Left ventricle myocardium superior (tissue), 1 donor: ENCODE results near the gene SYVN1. TPM values are rescaled to one million over a fixed set of nuclear protein-coding genes. Genes with fewer than 3 reads are reported as not detected.

Source experiments
- ATAC-seq: fragments of 200-7000 bp; cut with Tn5 transposase; one replicate; pipeline ENCODE4 v1.9.1; 2020; ENCODE audit warnings: mild to moderate bottlenecking, moderate library complexity
- DNase-seq: peaks from one replicate; pipeline ENCODE4 v3.0.0-alpha.2; 2020
- intact Hi-C: fragments of 100-400 bp; cut with micrococcal nuclease; formaldehyde crosslinking; loops from one replicate; pipeline ENCODE4 v1.11.0; 2022
- total RNA-seq: library from RNA; stranded (reverse); fragmentation: NEBNext Ultra II Directional; extraction: Animal tissue kit (Norgen Biotek cat#: 25700); gene quantifications from one replicate; pipeline ENCODE4 v1.2.1, GENCODE V29; 2021
- donor health status: DM: no; HTN: yes; CAD: no; lungs with severe emphysema.

Gene SYVN1
- total RNA-seq, 1 donor from 2014 or later: 38.6 TPM

- ATAC-seq (peak; percentile 2), DNase-seq (peak; percentile 57)
These were observed 17.7 kb downstream of the SYVN1 start for GRCh38 chr11:65116370-65117205.

GRCh38 chr11:65115361-65116082 is 18.8 kb downstream of the SYVN1 start:
- DNase-seq: no peak
- intact Hi-C loops: no loop called here
- ATAC-seq: no peak

More at GRCh38 chr11:65116370-65117205, 17.7 kb downstream of the SYVN1 start:
- intact Hi-C loops: no loop called here

- no peak for DNase-seq
- ATAC-seq: no peak
- intact Hi-C loops: no loop called here
These were observed 19.7 kb downstream of the SYVN1 start for GRCh38 chr11:65114538-65115171.

- DNase-seq: no peak
- ATAC-seq: no peak
- intact Hi-C loops: no loop called here
These were observed 20.5 kb downstream of the SYVN1 start for GRCh38 chr11:65113839-65114238.

DNA sequence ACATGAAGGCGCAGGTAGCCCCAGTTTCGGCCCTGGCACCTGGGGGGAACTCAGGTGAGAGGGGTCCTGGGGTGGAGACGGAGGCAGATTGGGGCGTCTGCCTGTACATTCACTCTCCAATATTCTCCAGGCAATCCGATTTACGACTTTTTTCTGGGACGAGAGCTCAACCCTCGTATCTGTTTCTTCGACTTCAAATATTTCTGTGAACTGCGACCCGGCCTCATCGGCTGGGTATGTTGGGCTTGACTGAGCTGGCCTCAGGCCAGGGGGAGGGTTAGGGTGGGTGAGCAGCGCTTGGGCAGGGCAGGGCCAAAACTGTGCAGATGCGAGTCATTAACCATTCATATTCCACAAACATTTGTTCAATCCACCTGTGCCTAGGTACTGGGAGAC is 21.0 kb downstream of the SYVN1 start:
- intact Hi-C loops: no loop called here
- DNase-seq: no peak
- no peak for ATAC-seq

- intact Hi-C loops: no loop called here
- DNase-seq: peak; percentile 84
- ATAC-seq: peak; percentile 65
These were observed 21.6 kb downstream of the SYVN1 start for GRCh38 chr11:65112546-65113360.

DNA sequence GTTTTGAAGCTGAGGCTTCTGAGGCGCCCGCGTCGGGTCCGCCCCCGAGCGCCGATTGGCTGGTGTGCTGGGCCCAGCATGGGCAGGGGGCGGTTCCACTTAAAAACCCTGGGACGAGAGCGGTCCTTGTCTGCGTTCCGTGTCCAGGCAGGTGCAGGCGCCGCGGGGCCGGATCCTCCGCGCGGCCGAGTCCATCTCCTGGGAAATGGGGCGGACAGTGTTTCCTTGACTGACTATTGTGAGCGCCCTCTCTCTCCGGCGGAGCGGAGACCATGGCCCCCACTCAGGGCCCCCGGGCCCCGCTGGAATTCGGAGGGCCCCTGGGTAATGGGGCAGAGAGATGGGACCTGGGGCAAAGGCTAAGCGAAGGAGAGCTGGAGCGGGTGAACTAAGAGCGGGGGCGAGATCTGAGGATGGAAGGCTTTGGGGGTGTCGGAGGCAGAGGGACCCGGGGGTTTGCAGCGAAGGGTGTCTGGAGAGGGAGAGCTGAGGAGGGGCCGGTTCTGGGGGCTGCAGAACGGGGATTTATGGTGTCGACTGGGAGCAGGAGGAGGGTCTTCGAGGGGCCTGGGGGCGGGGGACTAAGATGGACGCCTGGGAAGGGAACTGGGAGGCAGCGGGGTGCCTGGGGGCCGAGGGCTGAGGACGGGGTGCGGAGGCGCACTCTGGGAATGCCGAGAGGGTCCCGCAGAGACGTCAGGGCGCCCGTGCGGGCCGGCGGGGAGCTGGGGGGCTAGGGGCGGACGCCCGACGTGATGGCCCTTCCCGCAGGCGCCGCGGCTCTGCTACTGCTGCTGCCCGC is 22.4 kb downstream of the SYVN1 start, which contains the start of gene TM7SF2:
Gene TM7SF2, plus strand, starts transcription at position 129 of the 802 bp plus-strand sequence. Its CDS starts 144 bp downstream, at position 273.
- peak; percentile 89 for ATAC-seq
- intact Hi-C loops: no loop called here
- peak; percentile 98 for DNase-seq

GRCh38 chr11:65111159-65111743 is 23.1 kb downstream of the SYVN1 start:
- DNase-seq: no peak
- ATAC-seq: no peak
- intact Hi-C loops: no loop called here

DNA sequence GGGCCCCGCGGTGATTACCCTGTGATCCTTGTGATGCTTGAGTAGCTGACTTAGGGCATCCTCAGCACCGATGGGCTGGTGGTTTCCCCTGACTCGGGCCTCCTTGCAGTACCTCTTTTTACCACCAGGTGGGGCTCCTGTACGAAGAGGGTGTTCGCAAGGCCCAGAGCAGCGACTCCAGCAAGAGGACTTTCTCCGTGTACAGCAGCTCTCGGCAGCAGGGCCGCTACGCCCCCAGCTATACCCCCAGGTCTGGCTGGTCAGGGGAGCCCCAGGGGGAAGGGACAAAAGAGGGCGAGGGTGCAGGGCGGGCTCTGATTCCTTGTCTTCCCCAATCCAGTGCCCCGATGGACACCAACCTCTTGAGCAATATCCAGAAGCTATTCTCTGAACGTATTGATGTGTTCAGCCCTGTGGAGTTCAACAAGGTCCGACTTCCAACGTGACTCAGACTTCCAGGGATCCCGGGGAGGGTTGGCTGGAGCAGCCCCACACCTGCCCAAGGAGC is 23.9 kb downstream of the SYVN1 start:
- ATAC-seq: peak; percentile 44
- intact Hi-C loops: no loop called here
- peak; percentile 90 for DNase-seq

GRCh38 chr11:65109231-65110198 is 24.8 kb downstream of the SYVN1 start:
- intact Hi-C loops: no loop called here
- no peak for ATAC-seq

DNA sequence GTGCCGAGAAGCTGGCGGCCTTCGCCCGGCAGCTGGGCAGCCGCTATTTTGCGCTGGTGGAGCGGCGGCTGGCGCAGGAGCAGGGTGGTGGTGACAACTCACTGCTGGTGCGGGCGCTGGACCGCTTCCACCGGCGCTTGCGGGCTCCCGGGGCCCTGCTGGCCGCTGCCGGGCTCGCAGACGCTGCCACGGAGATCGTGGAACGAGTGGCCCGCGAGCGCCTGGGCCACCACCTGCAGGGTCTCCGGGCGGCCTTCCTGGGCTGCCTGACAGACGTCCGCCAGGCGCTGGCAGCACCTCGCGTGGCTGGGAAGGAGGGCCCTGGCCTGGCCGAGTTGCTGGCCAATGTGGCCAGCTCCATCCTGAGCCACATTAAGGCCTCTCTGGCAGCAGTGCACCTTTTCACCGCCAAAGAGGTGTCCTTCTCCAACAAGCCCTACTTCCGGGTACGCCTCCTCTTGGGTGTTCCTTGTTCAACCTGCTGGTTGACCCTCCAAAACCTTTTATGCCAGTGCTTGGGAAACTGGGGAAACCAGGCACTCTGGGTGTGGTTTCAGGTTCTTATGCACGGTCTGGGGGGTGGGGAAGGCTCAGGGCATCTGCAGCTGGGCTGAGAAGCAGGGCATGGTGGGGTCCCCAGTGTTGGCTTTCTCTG is 25.7 kb downstream of the SYVN1 start:
- intact Hi-C loops: no loop called here
- ATAC-seq (no peak), DNase-seq (no peak)

More at GRCh38 chr11:65109231-65110198, 24.8 kb downstream of the SYVN1 start:
- no peak for DNase-seq

GRCh38 chr11:65107751-65108468 is 26.4 kb downstream of the SYVN1 start:
- no peak for ATAC-seq
- no peak for DNase-seq
- intact Hi-C loops: no loop called here

GRCh38 chr11:65107078-65107477 is 27.2 kb downstream of the SYVN1 start:
- no peak for ATAC-seq
- intact Hi-C loops: no loop called here
- no peak for DNase-seq

DNA sequence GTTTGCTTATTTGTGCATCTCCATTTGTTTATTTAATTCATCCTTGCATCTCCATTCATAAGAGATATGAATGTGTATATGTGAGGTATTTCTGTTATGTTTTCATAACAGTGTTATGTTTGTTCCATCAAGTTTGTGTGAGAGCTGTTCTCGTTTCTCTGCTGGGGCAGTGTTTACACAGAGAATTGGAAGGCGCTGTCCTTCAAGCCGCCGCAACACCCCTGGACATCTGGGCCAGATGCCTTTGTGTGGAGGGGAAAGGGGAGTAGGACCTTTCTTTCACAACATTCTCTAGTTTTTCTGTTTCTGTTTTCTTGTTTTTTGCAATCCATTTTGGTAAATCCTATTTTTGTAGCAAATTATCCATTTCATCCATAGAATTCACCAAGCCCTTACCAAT is 29.7 kb downstream of the SYVN1 start:
- ATAC-seq (peak; percentile 44), DNase-seq (peak; percentile 38)
- intact Hi-C loops: no loop called here

DNA sequence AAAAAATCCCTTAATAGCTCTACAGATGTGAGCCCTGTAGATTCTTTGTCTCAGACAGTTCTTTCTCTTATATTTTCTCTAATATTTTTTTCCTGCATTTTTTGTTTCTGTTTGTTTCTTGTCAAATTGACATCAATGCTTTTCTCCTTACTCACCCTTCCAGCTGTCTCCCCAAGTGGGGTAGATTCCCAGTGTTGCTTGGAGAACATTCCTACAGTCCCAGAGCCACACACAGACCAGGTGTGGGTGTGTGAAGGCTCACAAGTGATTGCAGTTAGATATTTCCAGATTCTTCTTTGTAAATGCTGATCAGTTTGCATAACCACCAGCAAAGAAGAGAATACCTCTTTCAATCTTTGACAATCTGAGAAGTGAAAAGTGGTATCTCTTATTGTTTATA is 30.8 kb downstream of the SYVN1 start:
- intact Hi-C loops: no loop called here
- ATAC-seq (no peak), DNase-seq (no peak)
